Osteoblast (primary cell): ENCODE measurements around the gene FAM222B. TPM values are rescaled to one million over a fixed set of nuclear protein-coding genes. Genes with fewer than 3 reads are reported as not detected.

ENCODE experiments used
- DNase-seq: peaks from one replicate; pipeline ENCODE4 v3.0.0; 2011; ENCODE audit warnings: low spot score, mixed read lengths; ENCODE audit not compliant: insufficient read length; ENCODE audit errors: missing footprints
- H2AFZ ChIP-seq: 2 replicates; pipeline ENCODE4 v1.6.0; 2011; ENCODE audit warnings: mild to moderate bottlenecking, low read length
- H3K27ac ChIP-seq: 2 replicates; pipeline ENCODE4 v1.5.1; 2011; ENCODE audit warnings: mild to moderate bottlenecking, low read depth, low read length, moderate library complexity
- H3K27me3 ChIP-seq: 2 replicates; pipeline ENCODE4 v1.6.0; 2012; ENCODE audit warnings: mild to moderate bottlenecking, control low read depth, inconsistent platforms, low read length, moderate library complexity; ENCODE audit not compliant: insufficient read depth
- H3K36me3 ChIP-seq: 2 replicates; pipeline ENCODE4 v1.5.1; 2011; ENCODE audit warnings: mild to moderate bottlenecking, low read length, control low read depth, moderate library complexity; ENCODE audit not compliant: insufficient read depth
- H3K4me1 ChIP-seq: 2 replicates; pipeline ENCODE4 v1.5.1; 2011; ENCODE audit warnings: mild to moderate bottlenecking, low read length, control low read depth, moderate library complexity; ENCODE audit not compliant: insufficient read depth
- H3K4me2 ChIP-seq: 2 replicates; pipeline ENCODE4 v1.6.0; 2011; ENCODE audit warnings: mild to moderate bottlenecking, low read length; ENCODE audit not compliant: insufficient read depth
- H3K4me3 ChIP-seq: fragments of 200-600 bp; sonication (generic); 3 replicates; pipeline ENCODE4 v1.5.1; 2012; ENCODE audit warnings: mild to moderate bottlenecking, low read length, inconsistent platforms; ENCODE audit not compliant: insufficient read depth
- H3K79me2 ChIP-seq: 2 replicates; pipeline ENCODE4 v1.6.0; 2012; ENCODE audit warnings: mild to moderate bottlenecking, low read length, control low read depth, inconsistent platforms; ENCODE audit not compliant: insufficient read depth
- H3K9me3 ChIP-seq: 2 replicates; pipeline ENCODE4 v1.5.1; 2011; ENCODE audit warnings: low read depth, low read length, control low read depth
- H4K20me1 ChIP-seq: 2 replicates; pipeline ENCODE4 v1.6.0; 2012; ENCODE audit warnings: mild to moderate bottlenecking, low read length, control low read depth; ENCODE audit not compliant: insufficient read depth
- CTCF ChIP-seq: IDR thresholded peaks from 2 replicates; pipeline ENCODE4 v1.5.1; 2011; ENCODE audit warnings: mild to moderate bottlenecking, low read depth, low read length, moderate library complexity; ENCODE audit errors: extremely low read depth
- small RNA-seq: library from RNA; depleted of rRNA; stranded (forward); fragments of <200 nt; gene quantifications from one replicate; pipeline ENCODE3, GENCODE V24; 2012
- total RNA-seq: library from RNA; depleted of rRNA; stranded (reverse); fragments of >200 nt; gene quantifications from 2 replicates; pipeline ENCODE4 v1.2.3, GENCODE V29; 2012

Gene FAM222B
- total RNA-seq, 1 donor, result 5.1 TPM

GRCh38 chr17:28707339-28707720, 135.3 kb downstream of the FAM222B start:
- H3K27me3 ChIP-seq, result no peaks in the 10 kb centered on the region
- H2AFZ ChIP-seq, result no peak overlapping the region
- no peak overlapping the region for H3K4me3 ChIP-seq
- peaks cover 3% of the 10 kb centered on the region for H3K79me2 ChIP-seq
- TF ChIP-seq CTCF, result no peak
- H3K36me3 ChIP-seq, result peaks cover 15% of the 10 kb centered on the region
- no peak overlapping the region for H3K4me2 ChIP-seq
- H4K20me1 ChIP-seq, result peaks cover under 1% of the 10 kb centered on the region
- DNase-seq, result peak; percentile 8
- H3K4me1 ChIP-seq, result peaks cover 16% of the 10 kb centered on the region
- H3K27ac ChIP-seq, result no peak overlapping the region
- H3K9me3 ChIP-seq, result no peaks in the 10 kb centered on the region

- H3K79me2 ChIP-seq, result peaks cover 3% of the 10 kb centered on the region
- H3K4me2 ChIP-seq, result no peak overlapping the region
These were observed 135.9 kb downstream of the FAM222B start for GRCh38 chr17:28706471-28707338.

More at GRCh38 chr17:28706471-28707338, 135.9 kb downstream of the FAM222B start:
- H4K20me1 ChIP-seq, result no peaks in the 10 kb centered on the region
- H3K4me1 ChIP-seq, result peaks cover 11% of the 10 kb centered on the region
- no peak overlapping the region for H3K4me3 ChIP-seq
- TF ChIP-seq CTCF, result no peak
- DNase-seq, result peak; percentile 64
- H3K9me3 ChIP-seq, result no peaks in the 10 kb centered on the region
- H2AFZ ChIP-seq, result no peak overlapping the region
- H3K27me3 ChIP-seq, result no peaks in the 10 kb centered on the region
- peaks cover 19% of the 10 kb centered on the region for H3K36me3 ChIP-seq
- H3K27ac ChIP-seq, result no peak overlapping the region

Small RNAs within 50 kb of the gene (small RNA-seq; reads per million reads assigned to genes)
- gene RF00019 (not detected), gene SNORD42A (not detected), gene SNORD42B (0.45 reads per million), gene SNORD4A (not detected), gene SNORD4B (not detected)

Other genes with a start within 250 kb of the FAM222B start
- 4.3 and 6.2 TPM in 2 replicates for gene SPAG5, start 243.8 kb downstream of the FAM222B start, total RNA-seq
- 4.1 and 4.3 TPM in 2 replicates for gene RSKR, start 228.6 kb downstream of the FAM222B start, total RNA-seq
- 170 and 171 TPM in 2 replicates for gene BLTP2, start 197.6 kb downstream of the FAM222B start, total RNA-seq
- 37.4 and 40.9 TPM in 2 replicates for gene SDF2, start 180.9 kb downstream of the FAM222B start, total RNA-seq
- gene SUPT6H, start 180.6 kb downstream of the FAM222B start, total RNA-seq, result 47.4 and 54.2 TPM in 2 replicates
- gene PROCA1, start 130.9 kb downstream of the FAM222B start, total RNA-seq, result 0.36 and 0.88 TPM in 2 replicates
- gene RAB34, start 124.9 kb downstream of the FAM222B start, total RNA-seq, result 176 and 186 TPM in 2 replicates
- 428 and 494 TPM in 2 replicates for gene RPL23A, start 122.8 kb downstream of the FAM222B start, total RNA-seq
- 3.2 and 4.0 TPM in 2 replicates for gene TLCD1, start 116.6 kb downstream of the FAM222B start, total RNA-seq
- 6.2 and 7.2 TPM in 2 replicates for gene NEK8, start 114.0 kb downstream of the FAM222B start, total RNA-seq
- 36.8 and 47.0 TPM in 2 replicates for gene TRAF4, start 98.8 kb downstream of the FAM222B start, total RNA-seq
- 28.9 and 30.4 TPM in 2 replicates for gene ERAL1, start 12.2 kb upstream of the FAM222B start, total RNA-seq
- 32.1 and 35.1 TPM in 2 replicates for gene FLOT2, start 54.9 kb upstream of the FAM222B start, total RNA-seq
- gene DHRS13, start 60.3 kb upstream of the FAM222B start, total RNA-seq, result 4.7 and 6.2 TPM in 2 replicates
- 20.3 and 26.8 TPM in 2 replicates for gene PHF12, start 108.7 kb upstream of the FAM222B start, total RNA-seq
- not detected in 2 replicates for gene SEZ6, start 163.2 kb upstream of the FAM222B start, total RNA-seq
- gene PIPOX, start 200.4 kb upstream of the FAM222B start, total RNA-seq, result 1.4 and 1.8 TPM in 2 replicates